CD4-positive, alpha-beta T cell treated with Interleukin-17A for 4 hours (primary cell): Measurements from ENCODE around the gene ARHGEF16.
A peak's percentile ranks its signal among the peaks of the same experiment; 100 is the strongest.

ENCODE experiments used
- DNase-seq: peaks from one replicate; pipeline ENCODE4 v3.0.0-alpha.2; 2020; ENCODE audit warnings: mixed read lengths

Gene ARHGEF16

GRCh38 chr1:3504151-3504821, 49.8 kb downstream of the ARHGEF16 start:
- no peak for DNase-seq

- DNase-seq: no peak
Measured at GRCh38 chr1:3504822-3505153, 50.3 kb downstream of the ARHGEF16 start.

- no peak for DNase-seq
Measured at GRCh38 chr1:3505161-3505560, 50.7 kb downstream of the ARHGEF16 start.

- no peak for DNase-seq
Measured at GRCh38 chr1:3506041-3506440, 51.6 kb downstream of the ARHGEF16 start.

- DNase-seq: no peak
Measured at GRCh38 chr1:3506943-3507342, 52.5 kb downstream of the ARHGEF16 start.

- no peak for DNase-seq
Measured at GRCh38 chr1:3507636-3508275, 53.3 kb downstream of the ARHGEF16 start.

GRCh38 chr1:3508757-3509415, 54.4 kb downstream of the ARHGEF16 start:
- no peak for DNase-seq

GRCh38 chr1:3509721-3510120, 55.3 kb downstream of the ARHGEF16 start:
- no peak for DNase-seq

GRCh38 chr1:3510136-3510955, 55.9 kb downstream of the ARHGEF16 start:
- DNase-seq: no peak

- DNase-seq: no peak
Measured at GRCh38 chr1:3510956-3511250, 56.4 kb downstream of the ARHGEF16 start.

- DNase-seq: no peak
Measured at GRCh38 chr1:3511306-3511705, 56.8 kb downstream of the ARHGEF16 start.

GRCh38 chr1:3511856-3512255, 57.4 kb downstream of the ARHGEF16 start:
- no peak for DNase-seq

- DNase-seq: no peak
Measured at GRCh38 chr1:3514404-3514803, 59.9 kb downstream of the ARHGEF16 start.

- DNase-seq: no peak
Measured at GRCh38 chr1:3515272-3515671, 60.8 kb downstream of the ARHGEF16 start.

GRCh38 chr1:3515774-3516480, 61.5 kb downstream of the ARHGEF16 start:
- DNase-seq: no peak

GRCh38 chr1:3516481-3516869, 62.0 kb downstream of the ARHGEF16 start:
- no peak for DNase-seq

- no peak for DNase-seq
Measured at GRCh38 chr1:3516911-3517675, 62.6 kb downstream of the ARHGEF16 start.

- peak; percentile 39 for DNase-seq
Measured at GRCh38 chr1:3518256-3518655, 63.8 kb downstream of the ARHGEF16 start.

GRCh38 chr1:3518756-3519155, 64.3 kb downstream of the ARHGEF16 start:
- DNase-seq: no peak

- DNase-seq: no peak
Measured at GRCh38 chr1:3519301-3519885, 64.9 kb downstream of the ARHGEF16 start.

- DNase-seq: no peak
Measured at GRCh38 chr1:3520419-3521378, 66.2 kb downstream of the ARHGEF16 start.
